Tongue (tissue), 2 donors: ENCODE results near the gene TAPBPL. TPM values are rescaled to one million over a fixed set of nuclear protein-coding genes. Genes with fewer than 3 reads are reported as not detected.
A peak's percentile ranks its signal among the peaks of the same experiment; 100 is the strongest.

ENCODE experiments used
- DNase-seq: peaks from one replicate; pipeline ENCODE4 v3.0.0-alpha.2; 2015
- total RNA-seq: library from RNA; depleted of rRNA; stranded (reverse); fragments of >200 nt; gene quantifications from one replicate; pipeline ENCODE4 v1.2.3, GENCODE V29; 2014

TAPBPL gene
- total RNA-seq, 1 donor from 2014 or later: 11.7 TPM

DNA sequence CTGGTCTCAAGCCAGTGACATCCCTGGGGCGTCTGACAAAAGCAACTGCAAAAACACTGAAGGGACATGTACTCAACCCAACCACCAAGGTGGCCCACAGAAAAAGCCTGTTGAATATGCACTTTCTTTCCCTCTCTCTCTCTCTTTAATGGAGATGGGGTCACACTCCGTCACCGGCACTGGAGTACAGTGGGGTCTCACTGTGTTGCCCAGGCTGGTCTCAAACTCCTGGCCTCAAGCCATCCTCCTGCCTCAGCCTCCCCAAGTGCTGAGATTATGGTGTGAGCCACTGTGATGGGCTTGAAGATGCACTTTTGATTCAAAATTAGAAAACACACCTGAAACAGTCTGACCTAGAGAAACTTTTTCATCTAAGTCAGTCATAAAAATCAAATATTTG lies 14.3 kb upstream of the TAPBPL start:
- DNase-seq: no peak

DNA sequence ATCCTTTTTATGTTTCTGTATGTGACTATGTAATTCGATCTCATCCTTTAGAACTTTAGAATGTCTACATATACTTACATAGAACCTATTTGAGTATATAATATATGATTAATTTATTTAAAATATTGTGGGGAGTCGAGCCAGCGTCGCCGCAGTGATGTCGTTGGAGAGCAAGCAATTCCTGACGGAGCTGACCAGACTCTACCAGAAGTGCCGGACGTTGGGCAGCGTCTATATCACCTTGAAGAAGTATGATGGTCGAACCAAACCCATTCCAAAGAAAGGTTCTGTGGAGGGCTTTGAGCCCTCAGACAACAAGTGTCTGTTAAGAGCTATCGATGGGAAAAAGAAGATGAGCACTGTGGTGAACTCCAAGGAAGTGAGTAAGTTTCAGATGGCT lies 13.5 kb upstream of the TAPBPL start:
- DNase-seq: no peak

DNA sequence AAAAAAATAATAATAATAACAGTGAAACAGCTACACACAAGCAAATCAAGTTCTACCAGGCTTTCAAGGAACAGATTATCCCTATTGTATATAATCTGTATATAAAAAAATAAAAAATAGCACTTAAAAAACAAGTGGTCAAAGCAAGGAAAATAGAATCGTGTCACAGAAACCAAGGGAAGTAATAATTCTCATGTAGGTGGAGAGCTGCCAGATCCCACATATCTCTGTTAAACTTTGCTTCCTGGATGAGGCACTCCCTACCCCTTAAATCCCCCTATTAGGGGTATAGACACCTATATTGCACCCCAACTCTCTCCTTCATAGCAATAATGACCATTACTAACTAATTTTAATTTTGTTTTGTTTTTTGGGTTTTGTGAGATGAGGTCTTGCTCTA lies 11.5 kb upstream of the TAPBPL start:
- DNase-seq: no peak

DNA sequence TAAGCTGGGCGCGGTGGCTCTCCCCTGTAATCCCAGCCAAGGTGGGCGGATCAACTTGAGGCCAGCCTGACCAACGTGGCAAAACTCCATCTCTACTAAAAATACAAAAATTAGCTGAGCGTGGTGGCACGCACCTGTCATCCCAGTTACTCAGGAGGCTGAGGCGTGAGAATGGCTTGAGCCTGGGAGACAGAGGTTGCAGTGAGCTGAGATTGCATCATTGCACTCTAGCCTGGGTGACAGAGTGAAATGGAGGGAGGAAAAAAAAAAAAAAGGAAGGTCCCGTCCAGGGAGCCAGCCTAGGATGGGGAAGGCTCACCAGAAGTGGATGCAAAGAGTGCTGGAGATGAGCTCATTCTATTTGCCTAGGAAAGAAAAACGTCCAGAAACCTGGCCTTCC lies 9.0 kb upstream of the TAPBPL start:
- DNase-seq: no peak

DNA sequence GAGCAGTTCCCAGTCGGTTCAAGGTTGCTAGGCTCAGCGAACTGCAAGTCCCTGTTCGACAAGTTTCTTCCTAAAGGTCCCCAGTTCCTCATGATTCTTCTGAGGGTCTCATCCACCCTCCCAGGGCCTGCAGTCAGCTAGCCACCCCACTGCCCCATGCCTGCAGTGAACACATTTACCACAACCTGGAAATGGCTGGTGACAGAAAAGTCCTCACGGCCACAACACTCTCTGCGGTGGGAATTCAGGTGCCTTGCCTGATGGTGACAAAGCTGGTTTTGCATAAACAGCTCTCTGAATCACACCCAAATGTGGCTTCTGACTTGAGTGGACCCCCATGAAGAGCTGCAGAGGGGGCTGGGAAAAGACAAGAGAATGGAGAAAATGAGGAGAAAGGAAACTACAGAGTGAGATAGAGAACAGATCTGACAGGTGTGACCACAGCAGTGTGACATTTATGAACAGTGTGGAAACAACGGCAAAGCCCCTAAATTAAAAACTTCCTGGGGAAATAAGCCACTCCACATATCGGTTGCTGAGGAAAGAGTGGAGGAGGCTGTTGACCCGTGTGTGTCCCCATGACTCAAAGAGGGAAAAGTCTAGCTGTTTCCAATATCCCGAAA lies 8.4 kb upstream of the TAPBPL start:
- no peak for DNase-seq

DNA sequence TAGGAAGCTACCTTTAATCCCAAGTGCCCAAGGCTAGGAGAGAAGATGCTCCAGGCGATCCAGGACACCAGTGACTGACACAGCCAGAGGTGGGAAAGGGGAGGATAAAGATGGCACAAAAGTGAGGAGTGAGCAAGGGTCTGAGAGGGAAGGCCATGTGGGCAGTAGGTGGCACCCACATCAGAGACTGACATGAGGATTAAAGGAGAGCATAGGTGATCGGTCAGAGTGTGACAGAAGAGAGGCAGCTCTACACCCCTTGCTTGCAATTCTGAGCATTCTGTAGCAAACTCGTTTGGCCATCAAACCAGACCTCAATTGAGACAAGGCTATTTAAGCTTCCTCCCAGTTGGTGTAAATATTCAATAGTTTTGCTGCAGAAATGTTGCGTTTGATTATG lies 7.8 kb upstream of the TAPBPL start:
- no peak for DNase-seq

DNA sequence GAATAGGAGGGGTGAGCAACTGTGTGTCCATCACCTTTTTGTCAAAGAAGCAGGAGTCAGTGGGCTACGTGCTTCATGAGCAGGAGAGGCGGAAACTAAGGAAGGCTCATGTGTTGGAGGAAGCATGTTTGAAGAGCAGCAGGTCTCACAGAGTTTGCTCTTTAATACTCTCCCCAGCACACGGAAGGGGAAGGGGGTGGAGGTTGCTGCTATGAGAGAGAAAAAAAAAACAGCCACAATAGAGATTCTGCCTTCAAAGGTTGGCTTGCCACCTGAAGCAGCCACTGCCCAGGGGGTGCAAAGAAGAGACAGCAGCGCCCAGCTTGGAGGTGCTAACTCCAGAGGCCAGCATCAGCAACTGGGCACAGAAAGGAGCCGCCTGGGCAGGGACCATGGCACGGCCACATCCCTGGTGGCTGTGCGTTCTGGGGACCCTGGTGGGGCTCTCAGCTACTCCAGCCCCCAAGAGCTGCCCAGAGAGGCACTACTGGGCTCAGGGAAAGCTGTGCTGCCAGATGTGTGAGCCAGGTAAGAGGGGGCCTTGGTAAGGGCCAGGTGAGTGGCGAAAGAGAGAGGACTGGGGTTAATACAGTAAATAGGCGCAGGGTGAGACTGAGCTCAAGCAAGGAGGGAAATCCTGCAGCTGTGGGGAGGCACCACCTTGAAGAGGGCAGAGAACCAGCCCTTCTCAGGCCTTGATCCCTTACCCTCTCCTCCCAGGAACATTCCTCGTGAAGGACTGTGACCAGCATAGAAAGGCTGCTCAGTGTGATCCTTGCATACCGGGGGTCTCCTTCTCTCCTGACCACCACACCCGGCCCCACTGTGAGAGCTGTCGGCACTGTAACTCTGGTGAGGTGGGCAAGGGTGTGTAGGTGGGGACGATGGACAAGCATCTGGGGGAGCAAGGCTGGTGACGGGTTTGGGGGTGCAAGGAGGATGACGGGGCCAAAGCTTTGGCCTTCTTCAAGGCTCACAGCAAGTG lies 6.8 kb upstream of the TAPBPL start, which contains the start of gene CD27:
Gene CD27, plus strand, starts transcription at position 252 of the 985 bp plus-strand sequence. Its CDS starts 141 bp downstream, at position 393.
- DNase-seq: no peak

DNA sequence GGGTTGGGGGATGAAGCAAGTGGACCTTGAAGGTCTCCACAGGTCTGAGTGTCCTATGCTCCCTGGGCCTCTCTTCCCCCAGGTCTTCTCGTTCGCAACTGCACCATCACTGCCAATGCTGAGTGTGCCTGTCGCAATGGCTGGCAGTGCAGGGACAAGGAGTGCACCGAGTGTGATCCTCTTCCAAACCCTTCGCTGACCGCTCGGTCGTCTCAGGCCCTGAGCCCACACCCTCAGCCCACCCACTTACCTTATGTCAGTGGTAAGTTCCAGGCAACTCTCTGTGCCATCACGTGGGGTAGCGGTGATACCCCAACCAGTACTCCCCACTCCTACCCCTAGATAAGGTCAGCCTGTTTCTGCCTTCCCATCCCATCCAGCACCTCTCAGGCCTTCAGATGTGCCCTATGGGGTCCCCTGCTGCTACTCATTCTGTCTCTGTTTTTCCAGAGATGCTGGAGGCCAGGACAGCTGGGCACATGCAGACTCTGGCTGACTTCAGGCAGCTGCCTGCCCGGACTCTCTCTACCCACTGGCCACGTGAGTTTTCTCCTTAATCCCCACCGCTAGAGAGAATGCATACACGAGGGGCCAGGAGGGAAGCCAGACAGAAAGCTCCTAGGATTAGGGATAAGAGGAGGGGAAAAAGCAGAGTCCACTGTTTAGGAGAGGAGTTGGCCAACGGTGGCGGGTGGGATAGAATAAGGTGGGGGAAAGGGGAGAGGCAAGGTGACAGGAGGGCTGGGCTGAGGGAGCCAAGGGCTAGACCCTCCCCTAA lies 1.6 kb upstream of the TAPBPL start:
- peak; percentile 70 for DNase-seq

DNA sequence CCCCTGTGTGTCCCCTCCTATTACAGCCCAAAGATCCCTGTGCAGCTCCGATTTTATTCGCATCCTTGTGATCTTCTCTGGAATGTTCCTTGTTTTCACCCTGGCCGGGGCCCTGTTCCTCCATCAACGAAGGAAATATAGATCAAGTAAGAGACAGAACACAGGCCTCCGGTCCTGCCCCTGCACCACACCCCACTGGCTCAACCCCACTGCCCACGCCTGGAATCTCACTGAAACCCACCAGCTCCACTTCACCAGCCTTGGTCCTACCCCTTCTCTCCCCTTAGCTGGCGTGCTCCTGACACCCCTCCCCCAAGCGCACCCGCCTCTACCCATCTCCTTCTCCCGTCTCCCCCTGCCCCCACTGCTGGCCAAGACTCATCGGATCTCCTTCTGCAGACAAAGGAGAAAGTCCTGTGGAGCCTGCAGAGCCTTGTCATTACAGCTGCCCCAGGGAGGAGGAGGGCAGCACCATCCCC lies 934 bp upstream of the TAPBPL start:
- no peak for DNase-seq

DNA sequence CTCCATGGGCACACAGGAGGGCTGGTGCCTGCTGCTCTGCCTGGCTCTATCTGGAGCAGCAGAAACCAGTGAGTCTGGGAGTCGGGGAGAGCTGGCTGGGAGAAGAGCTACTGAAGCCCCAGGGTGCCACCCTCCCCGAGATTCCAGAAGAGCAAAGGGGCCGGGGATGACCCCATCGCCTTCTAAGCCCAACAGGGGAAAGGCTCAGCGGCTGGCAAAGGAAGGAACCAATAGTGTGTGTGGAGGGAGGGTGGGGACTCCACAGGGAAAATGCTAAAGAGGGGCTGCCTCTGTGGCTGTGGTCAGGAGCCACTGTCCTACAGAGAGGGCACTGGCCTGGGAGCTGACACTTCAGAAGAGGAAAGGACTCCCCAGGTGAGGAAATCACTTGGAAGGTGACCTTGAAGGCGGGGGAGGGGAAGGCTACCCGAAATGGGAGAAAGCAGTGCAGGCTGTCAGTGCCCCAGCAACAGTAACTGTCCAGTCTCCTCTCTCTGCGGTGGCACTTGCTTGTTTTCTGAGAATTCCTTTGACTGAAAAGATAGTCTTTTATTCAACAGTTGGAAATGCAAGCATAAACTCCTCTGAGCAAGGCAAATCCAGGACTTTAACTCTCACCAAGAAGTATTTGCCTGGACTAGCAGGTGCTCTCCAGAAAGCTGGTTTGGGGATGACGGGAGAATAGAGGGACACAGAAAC lies 552 bp downstream of the TAPBPL start:
- no peak for DNase-seq

DNA sequence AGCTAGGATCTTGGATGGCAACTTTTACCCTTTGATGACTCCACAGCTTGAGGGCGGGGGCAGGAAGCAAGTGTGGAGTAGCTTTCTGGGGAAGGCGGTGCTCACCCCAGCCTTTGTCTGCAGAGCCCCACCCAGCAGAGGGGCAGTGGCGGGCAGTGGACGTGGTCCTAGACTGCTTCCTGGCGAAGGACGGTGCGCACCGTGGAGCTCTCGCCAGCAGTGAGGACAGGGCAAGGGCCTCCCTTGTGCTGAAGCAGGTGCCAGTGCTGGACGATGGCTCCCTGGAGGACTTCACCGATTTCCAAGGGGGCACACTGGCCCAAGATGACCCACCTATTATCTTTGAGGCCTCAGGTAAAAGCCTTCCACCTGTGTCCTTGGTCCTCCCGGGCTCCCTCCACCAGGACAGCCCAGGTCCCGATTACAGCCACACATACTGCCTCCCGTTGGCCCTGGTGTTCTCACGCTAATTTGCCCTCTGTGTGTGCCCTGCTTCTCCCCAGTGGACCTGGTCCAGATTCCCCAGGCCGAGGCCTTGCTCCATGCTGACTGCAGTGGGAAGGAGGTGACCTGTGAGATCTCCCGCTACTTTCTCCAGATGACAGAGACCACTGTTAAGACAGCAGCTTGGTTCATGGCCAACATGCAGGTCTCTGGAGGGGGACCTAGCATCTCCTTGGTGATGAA lies 1.2 kb downstream of the TAPBPL start:
- DNase-seq: no peak

DNA sequence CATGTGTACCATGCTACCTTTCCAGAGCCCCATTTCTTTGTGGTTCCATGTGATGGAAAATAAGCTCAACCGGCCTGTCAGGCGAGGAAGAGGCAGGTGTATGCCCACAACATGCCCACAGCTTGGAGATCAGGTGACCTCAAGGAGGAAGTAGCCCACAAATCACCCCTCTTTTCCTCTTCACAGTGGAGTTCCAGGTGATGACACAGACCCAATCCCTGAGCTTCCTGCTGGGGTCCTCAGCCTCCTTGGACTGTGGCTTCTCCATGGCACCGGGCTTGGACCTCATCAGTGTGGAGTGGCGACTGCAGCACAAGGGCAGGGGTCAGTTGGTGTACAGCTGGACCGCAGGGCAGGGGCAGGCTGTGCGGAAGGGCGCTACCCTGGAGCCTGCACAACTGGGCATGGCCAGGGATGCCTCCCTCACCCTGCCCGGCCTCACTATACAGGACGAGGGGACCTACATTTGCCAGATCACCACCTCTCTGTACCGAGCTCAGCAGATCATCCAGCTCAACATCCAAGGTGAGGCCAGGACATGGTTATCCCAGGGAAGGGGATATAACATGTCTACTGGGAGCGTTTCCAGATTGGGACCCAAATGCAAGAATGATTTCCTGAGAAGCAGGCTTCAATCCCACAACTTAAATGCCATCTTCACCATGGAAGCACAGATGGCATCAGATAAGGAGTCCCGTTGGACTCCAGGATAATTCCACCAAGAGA lies 5.5 kb downstream of the TAPBPL start:
- no peak for DNase-seq

DNA sequence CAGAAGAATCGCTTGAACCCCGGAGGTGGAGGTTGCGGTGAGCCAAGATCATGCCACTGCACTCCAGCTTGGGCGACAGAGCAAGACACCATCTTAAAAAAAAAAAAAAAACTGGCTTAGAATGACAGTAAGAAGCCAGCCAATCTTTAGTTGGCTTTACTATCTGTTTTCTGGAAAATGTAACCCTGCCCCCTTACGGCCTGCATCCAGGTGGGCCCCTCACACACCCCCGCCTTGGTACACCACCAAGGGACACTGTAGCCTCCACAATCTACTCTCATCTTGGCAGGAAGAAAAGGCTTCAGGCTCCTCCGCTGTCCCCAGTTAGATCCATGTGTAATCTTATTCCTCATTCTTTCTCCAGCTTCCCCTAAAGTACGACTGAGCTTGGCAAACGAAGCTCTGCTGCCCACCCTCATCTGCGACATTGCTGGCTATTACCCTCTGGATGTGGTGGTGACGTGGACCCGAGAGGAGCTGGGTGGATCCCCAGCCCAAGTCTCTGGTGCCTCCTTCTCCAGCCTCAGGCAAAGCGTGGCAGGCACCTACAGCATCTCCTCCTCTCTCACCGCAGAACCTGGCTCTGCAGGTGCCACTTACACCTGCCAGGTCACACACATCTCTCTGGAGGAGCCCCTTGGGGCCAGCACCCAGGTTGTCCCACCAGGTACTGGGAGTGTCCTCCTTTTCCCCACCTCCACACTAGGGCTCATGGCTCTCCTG lies 6.6 kb downstream of the TAPBPL start:
- DNase-seq: no peak

DNA sequence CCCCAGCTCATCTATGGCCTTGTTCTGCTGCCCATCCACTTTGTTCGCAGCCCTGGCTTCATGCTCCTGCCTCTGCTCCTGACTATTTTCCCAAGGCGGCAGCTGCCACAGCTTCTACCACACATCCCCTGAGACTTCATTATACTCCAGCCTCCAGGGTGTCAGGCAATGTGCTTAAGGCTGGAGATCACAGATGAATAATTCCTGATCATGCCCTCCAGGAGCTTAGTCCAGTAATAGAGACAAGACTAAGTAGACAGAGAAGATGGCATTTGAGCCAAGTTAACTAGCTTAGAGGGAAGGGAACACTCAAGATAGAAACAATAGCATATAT lies 7.1 kb downstream of the TAPBPL start:
- DNase-seq: no peak

DNA sequence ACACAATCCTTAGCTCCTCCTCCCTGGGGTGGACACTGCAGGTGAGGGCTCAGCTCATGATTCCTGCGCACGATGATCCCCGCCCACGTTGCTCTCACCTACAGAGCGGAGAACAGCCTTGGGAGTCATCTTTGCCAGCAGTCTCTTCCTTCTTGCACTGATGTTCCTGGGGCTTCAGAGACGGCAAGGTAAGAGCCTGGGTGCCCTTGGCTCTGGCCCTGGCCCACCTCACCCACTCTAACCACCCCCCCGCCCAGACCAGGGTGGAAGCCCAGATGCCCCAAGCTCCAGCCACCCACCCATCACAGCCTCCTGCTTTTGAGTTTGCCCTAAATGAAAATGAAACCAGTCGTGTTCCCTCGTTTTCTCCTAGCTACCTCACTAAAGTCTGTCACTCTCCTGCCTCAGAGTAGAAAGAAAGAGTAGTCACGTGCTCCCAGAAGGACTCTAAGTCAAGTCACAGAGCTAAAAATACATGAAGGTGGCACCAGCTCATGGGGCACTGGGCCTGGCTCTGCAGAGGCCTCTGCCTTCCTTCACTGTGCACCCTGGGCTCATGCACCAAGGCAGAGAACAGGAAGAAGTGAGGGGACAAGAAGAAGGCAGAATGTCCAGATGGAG lies 9.0 kb downstream of the TAPBPL start:
- no peak for DNase-seq

DNA sequence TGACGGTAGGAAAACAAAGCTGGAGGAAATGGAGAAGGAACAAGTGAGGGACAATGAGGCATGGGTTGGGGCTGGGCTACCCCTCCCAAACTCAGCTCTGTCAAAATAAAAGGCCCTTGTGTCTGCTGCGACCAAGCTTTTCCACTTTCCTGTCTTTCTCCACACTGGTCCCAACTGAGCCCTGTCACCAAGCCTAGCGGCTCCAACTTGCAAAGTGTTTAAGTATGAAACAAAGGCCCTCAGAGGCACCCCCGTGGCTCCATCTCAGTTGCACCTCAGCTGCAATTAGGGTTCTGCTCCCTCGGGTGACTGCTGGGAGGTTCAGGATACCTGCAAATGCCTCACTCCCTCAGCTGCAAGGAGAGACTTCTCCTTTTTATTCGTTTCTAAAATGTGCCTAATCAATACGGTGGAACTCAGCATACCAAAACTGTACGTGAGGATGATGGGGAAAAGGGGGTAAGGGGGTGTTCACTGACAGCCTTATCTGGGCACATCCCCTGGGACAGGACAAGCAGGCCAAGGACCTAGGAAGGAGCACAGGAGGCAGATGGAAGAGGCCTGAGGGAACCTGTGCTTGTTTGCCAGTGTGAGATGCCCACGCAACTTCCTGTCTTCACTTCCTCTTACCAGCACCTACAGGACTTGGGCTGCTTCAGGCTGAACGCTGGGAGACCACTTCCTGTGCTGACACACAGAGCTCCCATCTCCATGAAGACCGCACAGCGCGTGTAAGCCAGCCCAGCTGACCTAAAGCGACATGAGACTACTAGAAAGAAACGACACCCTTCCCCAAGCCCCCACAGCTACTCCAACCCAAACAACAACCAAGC lies 9.8 kb downstream of the TAPBPL start:
- peak; percentile 22 for DNase-seq

DNA sequence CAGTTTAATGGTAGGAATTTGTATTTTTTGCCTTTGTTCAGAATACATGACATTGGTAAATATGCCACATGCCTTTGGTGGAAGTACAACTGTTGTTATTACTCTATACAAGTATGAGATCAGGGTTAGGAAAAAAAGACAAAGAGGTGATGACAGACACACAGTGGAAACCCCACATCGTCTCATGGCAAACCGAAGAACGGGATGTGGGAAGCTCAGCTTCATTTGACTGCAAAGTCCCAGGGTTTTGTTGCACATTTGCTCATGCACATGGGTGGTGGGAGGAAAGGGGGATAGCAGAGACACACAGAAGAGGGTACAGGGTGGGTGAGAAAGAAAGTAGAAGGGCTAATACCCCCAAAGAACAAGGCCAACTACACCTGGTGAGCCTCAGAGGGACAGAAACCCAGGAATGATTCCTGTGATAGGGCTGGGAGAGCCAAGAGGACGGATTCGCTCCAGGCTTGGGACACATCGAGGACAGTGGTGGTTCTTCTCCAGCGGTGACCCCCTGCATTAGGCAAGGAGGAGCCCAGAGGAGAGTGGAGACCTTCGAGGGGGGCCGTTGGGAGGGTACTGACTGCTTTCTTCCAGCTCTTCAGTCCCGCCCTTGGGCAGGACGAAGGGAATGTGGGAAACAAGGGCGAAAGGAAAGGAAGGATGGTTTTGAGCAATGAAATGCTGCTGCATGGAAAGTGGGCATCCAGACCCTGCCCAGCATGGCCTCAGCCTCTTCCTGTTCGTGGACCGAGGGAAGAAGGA lies 10.6 kb downstream of the TAPBPL start:
- DNase-seq: no peak

DNA sequence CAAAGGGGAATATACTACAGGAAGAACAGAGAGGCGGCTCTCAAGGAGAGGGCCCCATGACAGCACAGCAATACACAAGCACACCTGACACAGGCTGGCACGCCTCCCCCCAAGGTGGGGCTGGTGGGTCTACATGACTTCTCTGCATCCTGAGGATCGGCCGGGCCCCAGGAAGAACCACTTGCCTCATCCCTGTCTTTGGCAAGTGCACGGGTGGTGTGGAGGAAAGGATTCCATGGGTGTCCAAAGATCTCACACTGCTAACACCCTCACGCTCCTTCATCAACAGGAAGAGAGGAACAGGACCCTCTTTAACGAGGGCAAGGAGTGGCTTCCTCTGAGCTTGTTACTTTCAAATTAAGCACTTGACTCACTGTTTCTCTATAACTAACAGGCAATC lies 11.4 kb downstream of the TAPBPL start:
- no peak for DNase-seq
